ENCODE data around the gene MARCHF9. TPM values are rescaled to one million over a fixed set of nuclear protein-coding genes. Genes with fewer than 3 reads are reported as not detected.

The MARCHF9 gene
- total RNA-seq, 1 experiment from 2014 or later = 6.2 TPM

GRCh38 chr12:57761391-57761998, 6.6 kb downstream of the MARCHF9 start:
- H3K4me3 Mint-ChIP-seq = no peak overlapping the region
- TF ChIP-seq MYBL2 (CRISPR knock-in tag; IDR thresholded peaks at IDR 0.05) (no peak), ZSCAN18 (CRISPR knock-in tag; IDR thresholded peaks at IDR 0.05) (no peak), TEAD4 (CRISPR knock-in tag; IDR thresholded peaks at IDR 0.05) (no peak), AFF4 (CRISPR knock-in tag; IDR thresholded peaks at IDR 0.05; ENCODE audit: borderline replicate concordance) (no peak), ZNF232 (CRISPR knock-in tag; IDR thresholded peaks at IDR 0.05) (no peak), CREB1 (CRISPR knock-in tag; IDR thresholded peaks at IDR 0.05) (no peak)
- no peak for ATAC-seq
- CTCF ChIA-PET = no interaction called here
- no peaks in the 10 kb centered on the region for H3K36me3 Mint-ChIP-seq
- no peaks in the 10 kb centered on the region for H3K9me3 Mint-ChIP-seq
- POLR2A ChIA-PET = no interaction called here
- H3K4me1 Mint-ChIP-seq = peaks cover 31% of the 10 kb centered on the region
- H3K27me3 Mint-ChIP-seq (ENCODE audit: low read depth) = peaks cover 99% of the 10 kb centered on the region
- no peak for DNase-seq (ENCODE audit: low spot score)
- no peak overlapping the region for H3K27ac Mint-ChIP-seq

GRCh38 chr12:57762463-57762862, 7.6 kb downstream of the MARCHF9 start:
- CTCF ChIA-PET = no interaction called here
- Mint-ChIP-seq H3K9me3 (no peaks in the 10 kb centered on the region), H3K4me3 (no peak overlapping the region), H3K4me1 (peaks cover 32% of the 10 kb centered on the region), H3K27ac (no peak overlapping the region), H3K36me3 (no peaks in the 10 kb centered on the region), H3K27me3 (ENCODE audit: low read depth) (peaks cover 99% of the 10 kb centered on the region)
- POLR2A ChIA-PET = no interaction called here
- DNase-seq (ENCODE audit: low spot score) = no peak
- TF ChIP-seq SP1 (CRISPR knock-in tag; conservative IDR thresholded peaks at IDR 0.05) (no peak), HMGA2 (CRISPR knock-in tag; IDR thresholded peaks at IDR 0.05) (no peak), FOXK1 (CRISPR knock-in tag; IDR thresholded peaks at IDR 0.05) (no peak), ATF1 (CRISPR knock-in tag; IDR thresholded peaks at IDR 0.05) (no peak), ATF3 (CRISPR knock-in tag; conservative IDR thresholded peaks at IDR 0.05) (no peak), ATF2 (CRISPR knock-in tag; IDR thresholded peaks at IDR 0.05; ENCODE audit: borderline replicate concordance, low read depth) (no peak), MXD4 (CRISPR knock-in tag; IDR thresholded peaks at IDR 0.05; ENCODE audit: borderline replicate concordance) (no peak), ZNF281 (CRISPR knock-in tag; IDR thresholded peaks at IDR 0.05) (no peak), ERG (CRISPR knock-in tag; IDR thresholded peaks at IDR 0.05) (no peak)
- no peak for ATAC-seq
